ENCODE results near the gene ANKRD35.

DNA sequence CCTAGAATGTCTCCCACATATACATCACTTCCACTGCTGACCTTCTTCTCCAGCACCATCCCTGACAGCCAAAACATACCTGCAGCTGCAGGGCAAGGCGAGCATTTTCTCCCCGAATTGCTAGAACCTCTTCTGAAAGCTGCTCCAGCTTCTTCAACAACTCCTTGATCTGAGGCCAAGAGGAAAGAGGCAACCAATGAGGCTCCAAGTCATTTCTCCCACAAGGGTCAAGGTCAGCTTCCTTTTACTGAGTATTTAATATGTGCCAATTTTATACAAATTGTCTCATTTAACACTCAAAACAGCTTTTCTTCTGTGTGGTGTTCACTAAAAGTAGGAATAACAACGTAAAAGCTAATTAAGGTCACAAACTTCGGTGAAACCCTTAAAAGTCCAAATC, 17.4 kb downstream of the ANKRD35 start:
- TF ChIP-seq, protein P1, sequence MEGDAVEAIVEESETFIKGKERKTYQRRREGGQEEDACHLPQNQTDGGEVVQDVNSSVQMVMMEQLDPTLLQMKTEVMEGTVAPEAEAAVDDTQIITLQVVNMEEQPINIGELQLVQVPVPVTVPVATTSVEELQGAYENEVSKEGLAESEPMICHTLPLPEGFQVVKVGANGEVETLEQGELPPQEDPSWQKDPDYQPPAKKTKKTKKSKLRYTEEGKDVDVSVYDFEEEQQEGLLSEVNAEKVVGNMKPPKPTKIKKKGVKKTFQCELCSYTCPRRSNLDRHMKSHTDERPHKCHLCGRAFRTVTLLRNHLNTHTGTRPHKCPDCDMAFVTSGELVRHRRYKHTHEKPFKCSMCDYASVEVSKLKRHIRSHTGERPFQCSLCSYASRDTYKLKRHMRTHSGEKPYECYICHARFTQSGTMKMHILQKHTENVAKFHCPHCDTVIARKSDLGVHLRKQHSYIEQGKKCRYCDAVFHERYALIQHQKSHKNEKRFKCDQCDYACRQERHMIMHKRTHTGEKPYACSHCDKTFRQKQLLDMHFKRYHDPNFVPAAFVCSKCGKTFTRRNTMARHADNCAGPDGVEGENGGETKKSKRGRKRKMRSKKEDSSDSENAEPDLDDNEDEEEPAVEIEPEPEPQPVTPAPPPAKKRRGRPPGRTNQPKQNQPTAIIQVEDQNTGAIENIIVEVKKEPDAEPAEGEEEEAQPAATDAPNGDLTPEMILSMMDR (IDR thresholded peaks at IDR 0.05; ENCODE audit: low read length) = no peak
- no peak for TF ChIP-seq EZH2 (optimal IDR thresholded peaks at IDR 0.05; ENCODE audit: low read depth, low read length)
- no peak for TF ChIP-seq EZH2phosphoT487 (IDR thresholded peaks at IDR 0.05; ENCODE audit: low read length)
